Urothelium cell line (cell line): ENCODE data around the gene ESRRA.
"Not testable (repeated sequence)": the region's sequence is repeated elsewhere in the genome, so short reads cannot be mapped to it uniquely, and the experiment has no call there.

ENCODE experiments used
- DNase-seq: peaks from one replicate; pipeline ENCODE4 v3.0.0; 2011; ENCODE audit warnings: low spot score, mixed read lengths
- FAIRE-seq: peaks from 2 replicates; lab custom pipeline; 2011; peaks lifted over from hg19 to GRCh38; lab: Jason Lieb, UNC

ESRRA gene

DNA sequence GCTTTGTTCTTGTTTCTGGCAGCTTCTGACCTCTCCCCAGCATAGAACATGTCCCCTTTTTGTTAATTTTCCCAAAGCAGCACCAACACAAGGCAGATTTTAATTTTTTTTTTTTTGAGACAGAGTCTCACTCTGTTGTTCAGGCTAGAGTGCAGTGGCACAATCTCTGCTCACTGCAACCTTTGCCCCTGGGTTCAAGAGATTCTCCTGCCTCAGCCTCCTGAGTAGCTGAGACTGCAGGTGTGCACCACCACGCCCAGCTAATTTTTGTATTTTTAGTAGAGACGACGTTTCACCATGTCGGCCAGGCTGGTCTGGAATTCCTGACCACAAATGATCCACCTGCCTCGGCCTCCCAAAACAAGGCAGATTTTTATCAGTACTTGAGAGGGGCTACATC, 2.5 kb downstream of the ESRRA start:
- not testable (repeated sequence) for FAIRE-seq, DNase-seq

DNA sequence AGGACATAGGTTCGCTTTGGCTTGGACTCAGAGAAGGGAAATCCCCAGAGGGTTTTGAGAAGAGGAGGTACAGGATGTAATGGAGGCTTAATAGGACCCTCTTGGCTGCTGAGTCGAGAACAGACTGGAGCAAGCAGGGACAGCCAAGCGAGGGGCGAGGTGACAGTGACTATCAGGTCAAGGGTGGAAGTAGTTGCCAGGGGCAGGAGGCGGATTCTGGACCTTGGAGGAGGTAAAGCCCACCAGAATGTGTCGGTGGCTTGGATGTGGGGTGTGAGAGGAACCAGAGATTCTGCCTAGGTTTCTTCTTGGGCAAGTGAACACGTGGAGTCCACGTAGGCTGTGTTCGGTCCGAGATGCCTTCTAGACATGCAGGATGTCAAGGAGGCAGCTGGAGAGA, 7.6 kb downstream of the ESRRA start:
- FAIRE-seq: no peak

GRCh38 chr11:64313491-64314145, 8.3 kb downstream of the ESRRA start:
- FAIRE-seq (no peak), DNase-seq (no peak)

More for the DNA sequence above, 7.6 kb downstream of the ESRRA start:
- DNase-seq: no peak

DNA sequence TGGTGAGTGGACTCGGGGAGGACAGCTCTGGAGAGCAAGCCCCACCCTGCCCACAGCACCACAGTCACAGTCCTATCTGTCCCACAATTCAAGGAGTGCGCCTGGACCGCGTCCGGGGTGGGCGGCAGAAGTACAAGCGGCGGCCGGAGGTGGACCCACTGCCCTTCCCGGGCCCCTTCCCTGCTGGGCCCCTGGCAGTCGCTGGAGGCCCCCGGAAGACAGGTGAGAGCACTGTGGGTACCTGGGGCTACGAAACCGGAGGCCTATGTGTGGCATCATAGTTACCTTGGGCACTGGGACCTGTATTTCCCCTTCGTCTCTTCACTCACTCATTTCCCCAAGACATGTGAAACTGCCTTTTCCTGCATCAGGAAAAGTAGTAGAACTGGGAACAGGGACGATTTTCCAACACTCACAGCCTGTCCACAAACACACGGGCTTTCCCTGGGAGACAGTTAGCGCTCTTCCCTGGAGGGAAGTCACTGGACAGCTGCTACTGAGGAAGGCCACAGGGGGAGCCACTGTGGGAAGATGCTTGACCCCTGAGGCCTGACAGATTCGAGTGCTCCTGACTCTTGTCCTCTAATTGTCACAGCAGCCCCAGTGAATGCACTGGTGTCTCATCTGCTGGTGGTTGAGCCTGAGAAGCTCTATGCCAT, 9.0 kb downstream of the ESRRA start:
- FAIRE-seq (no peak), DNase-seq (no peak)

GRCh38 chr11:64314805-64315561, 9.7 kb downstream of the ESRRA start:
- no peak for FAIRE-seq
- DNase-seq: no peak

DNA sequence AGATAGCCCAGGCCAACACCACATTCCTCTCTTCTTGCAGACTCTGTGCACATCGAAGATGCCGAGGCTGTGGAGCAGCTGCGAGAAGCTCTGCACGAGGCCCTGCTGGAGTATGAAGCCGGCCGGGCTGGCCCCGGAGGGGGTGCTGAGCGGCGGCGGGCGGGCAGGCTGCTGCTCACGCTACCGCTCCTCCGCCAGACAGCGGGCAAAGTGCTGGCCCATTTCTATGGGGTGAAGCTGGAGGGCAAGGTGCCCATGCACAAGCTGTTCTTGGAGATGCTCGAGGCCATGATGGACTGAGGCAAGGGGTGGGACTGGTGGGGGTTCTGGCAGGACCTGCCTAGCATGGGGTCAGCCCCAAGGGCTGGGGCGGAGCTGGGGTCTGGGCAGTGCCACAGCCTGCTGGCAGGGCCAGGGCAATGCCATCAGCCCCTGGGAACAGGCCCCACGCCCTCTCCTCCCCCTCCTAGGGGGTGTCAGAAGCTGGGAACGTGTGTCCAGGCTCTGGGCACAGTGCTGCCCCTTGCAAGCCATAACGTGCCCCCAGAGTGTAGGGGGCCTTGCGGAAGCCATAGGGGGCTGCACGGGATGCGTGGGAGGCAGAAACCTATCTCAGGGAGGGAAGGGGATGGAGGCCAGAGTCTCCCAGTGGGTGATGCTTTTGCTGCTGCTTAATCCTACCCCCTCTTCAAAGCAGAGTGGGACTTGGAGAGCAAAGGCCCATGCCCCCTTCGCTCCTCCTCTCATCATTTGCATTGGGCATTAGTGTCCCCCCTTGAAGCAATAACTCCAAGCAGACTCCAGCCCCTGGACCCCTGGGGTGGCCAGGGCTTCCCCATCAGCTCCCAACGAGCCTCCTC, 10.6 kb downstream of the ESRRA start:
- not testable (repeated sequence) for DNase-seq, FAIRE-seq

DNA sequence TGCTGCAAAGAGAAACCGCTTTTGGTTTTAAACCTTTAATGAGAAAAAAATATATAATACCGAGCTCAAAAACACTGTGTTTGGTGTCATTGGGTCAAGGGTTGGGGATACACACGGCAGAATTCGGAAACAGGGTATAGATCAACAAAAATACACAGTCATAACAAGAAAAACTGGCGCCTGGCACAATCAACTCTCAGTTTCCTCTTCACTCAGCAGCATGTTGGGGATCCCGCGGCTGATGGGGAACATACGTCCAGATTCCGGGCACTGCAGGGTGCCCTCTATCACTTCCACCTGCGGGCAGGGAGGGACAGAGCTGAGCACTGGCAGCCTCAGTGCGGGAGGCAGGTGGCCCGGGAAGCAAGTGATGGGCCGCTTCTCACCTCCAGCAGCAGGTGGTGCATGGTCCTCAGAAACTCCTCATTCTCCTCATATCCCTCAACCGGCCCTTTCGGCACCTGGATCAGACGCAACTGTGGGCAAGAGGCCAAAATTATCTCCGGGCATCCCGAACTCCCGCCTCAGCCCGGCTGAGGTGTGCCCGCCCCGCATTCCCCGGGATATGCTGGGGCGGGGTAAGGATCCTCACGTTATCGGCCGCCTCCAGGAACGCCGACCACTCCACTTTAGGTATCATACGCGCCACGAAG, 11.5 kb downstream of the ESRRA start:
- no peak for DNase-seq
- FAIRE-seq: no peak

- FAIRE-seq (peak; percentile 86), DNase-seq (peak; percentile 90)
Measured at GRCh38 chr11:64317325-64317960, 12.1 kb downstream of the ESRRA start, which contains the start of gene TRMT112. TSS of gene TRMT112 (minus strand) at chr11:64317559. CDS start at chr11:64317526, 33 bp downstream.

DNA sequence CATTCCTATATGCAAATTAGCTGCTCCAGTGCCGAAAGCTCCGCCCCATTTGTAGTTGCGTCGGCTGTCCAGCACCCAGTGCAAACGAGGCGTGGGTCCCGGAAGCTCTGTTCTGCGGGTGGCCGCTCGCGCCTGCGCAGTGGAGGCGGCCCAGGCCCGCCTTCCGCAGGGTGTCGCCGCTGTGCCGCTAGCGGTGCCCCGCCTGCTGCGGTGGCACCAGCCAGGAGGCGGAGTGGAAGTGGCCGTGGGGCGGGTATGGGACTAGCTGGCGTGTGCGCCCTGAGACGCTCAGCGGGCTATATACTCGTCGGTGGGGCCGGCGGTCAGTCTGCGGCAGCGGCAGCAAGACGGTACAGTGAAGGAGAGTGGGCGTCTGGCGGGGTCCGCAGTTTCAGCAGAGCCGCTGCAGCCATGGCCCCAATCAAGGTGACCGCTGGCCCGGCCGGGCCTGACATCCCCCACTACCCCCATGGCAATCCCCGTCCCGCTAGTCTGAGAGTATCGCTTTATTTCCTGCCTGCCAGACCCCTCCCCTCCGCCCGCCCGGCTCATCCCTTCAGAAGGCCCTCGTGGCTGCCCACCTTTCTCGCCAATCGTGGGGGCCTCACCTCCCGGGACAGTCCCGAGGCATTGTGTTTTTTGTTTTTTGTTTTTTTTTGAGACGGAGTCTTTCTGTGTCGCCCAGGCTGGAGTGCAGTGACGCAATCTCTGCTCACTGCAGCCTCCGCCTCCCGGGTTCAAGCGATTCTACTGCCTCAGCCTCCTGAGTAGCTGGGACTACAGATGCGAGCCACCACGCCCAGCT, 12.8 kb downstream of the ESRRA start, which contains the start of gene PRDX5:
TSS of gene PRDX5 (plus strand) at position 161 of the 805 bp plus-strand sequence. CDS start at position 256, 95 bp downstream.
- DNase-seq (peak; percentile 96), FAIRE-seq (peak; percentile 93)

DNA sequence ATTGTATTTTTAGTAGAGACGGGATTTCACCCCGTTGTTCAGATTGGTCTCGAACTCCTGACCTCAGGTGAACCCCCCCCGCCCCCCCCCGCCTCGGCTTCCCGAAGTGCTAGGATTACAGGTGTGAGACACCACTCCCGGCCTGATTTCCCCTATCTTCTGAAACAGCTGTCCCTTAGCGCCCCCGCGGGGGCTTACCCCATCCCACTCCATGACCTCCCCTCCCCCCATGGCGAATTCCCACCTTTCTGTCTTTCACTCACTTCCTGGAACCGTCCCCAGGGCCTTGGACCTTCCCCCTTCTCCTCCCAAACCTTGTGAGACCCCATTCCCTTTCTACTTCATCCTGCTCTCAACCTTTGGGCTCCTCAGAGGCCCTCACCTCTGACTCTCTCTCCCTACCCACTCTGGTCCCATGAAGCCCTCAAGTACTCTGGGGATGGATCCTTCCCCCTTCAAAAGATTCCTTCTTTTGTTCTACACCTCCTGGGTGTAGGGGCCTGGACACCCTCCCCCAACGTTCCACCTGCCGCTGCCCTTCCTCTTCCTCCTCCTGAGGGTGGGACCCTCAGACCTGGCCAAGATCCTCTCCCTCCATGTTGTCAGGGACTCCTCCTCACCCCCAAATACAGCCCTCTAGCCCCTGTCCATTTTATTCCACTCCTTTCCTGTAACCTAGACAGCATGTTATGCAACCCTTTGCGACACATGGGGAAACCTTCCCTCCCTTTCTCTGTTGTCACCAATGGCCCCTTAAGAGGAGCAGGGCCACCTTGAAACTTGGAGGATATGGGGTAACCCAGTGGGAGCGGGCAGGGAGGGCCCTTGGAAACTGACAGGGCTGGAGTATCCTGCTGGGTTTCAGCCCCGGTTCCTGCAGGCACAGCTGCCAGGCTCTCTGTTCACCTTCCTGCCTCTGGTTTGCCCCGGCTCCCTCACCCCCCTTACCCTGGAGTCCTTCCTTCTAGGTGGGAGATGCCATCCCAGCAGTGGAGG, 13.7 kb downstream of the ESRRA start:
- no peak for DNase-seq
- no peak for FAIRE-seq

DNA sequence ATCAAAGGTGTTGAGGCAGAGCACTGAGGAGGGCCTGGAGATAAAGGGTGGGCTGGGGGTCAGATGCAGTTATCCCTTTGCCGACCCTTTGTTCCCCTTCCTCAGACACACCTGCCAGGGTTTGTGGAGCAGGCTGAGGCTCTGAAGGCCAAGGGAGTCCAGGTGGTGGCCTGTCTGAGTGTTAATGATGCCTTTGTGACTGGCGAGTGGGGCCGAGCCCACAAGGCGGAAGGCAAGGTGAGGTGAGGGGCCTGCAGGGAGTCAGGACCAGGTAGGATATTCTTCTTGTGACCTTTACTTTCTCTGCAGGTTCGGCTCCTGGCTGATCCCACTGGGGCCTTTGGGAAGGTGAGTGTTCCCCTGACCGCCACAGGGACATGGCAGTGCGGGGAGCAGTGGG, 15.2 kb downstream of the ESRRA start:
- no peak for FAIRE-seq
- DNase-seq: no peak

- DNase-seq: no peak
- FAIRE-seq: no peak
Measured at GRCh38 chr11:64321026-64321425, 15.7 kb downstream of the ESRRA start.

DNA sequence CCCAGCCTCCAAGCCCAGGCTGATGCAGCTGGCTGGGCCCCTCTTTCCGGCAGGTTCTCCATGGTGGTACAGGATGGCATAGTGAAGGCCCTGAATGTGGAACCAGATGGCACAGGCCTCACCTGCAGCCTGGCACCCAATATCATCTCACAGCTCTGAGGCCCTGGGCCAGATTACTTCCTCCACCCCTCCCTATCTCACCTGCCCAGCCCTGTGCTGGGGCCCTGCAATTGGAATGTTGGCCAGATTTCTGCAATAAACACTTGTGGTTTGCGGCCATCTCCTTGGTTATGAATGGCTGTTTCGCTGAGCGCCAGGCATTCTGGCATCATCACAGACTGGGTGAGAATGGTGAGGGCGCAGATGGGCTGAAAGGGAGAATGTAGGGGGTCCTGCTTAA, 16.2 kb downstream of the ESRRA start:
- FAIRE-seq (peak; percentile 40), DNase-seq (peak; percentile 75)

- FAIRE-seq: no peak
- DNase-seq: no peak
Measured at GRCh38 chr11:64322925-64323260, 17.6 kb downstream of the ESRRA start.

DNA sequence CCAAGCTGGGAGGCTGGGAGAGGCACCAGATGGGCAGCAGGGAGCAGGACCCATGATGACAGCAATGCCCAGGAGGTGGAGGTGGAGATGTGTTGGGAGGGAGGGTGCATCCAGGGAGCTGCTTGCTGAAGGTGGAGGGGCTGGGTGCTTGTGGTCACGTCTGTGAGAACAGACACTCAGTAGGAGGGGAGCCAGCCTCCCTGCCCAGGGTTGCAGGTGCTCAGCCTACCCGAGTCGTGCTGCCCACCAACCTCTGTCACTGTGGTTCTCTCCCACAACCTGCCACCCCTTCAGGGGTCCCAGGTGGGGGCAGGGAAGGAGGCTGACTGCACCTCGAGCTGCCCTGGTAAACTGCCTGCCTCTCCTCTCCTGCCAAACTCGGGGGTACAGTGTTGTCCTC, 18.0 kb downstream of the ESRRA start:
- DNase-seq: no peak
- FAIRE-seq: no peak

GRCh38 chr11:64323984-64324383, 18.7 kb downstream of the ESRRA start:
- not testable (repeated sequence) for DNase-seq, FAIRE-seq

- DNase-seq (no peak), FAIRE-seq (no peak)
Measured at GRCh38 chr11:64324692-64325469, 19.6 kb downstream of the ESRRA start.
